Ureter (tissue), 1 donor: ENCODE measurements around the gene PMCH. TPM values are rescaled to one million over a fixed set of nuclear protein-coding genes. Genes with fewer than 3 reads are reported as not detected.
"Not testable (repeated sequence)": the region's sequence is repeated elsewhere in the genome, so short reads cannot be mapped to it uniquely, and the experiment has no call there.

Experiments
- DNase-seq: peaks from one replicate; pipeline ENCODE4 v3.0.0-alpha.2; 2020; ENCODE audit warnings: low spot score
- total RNA-seq: library from RNA; stranded (reverse); gene quantifications from one replicate; pipeline ENCODE4 v1.2.4, GENCODE V29; 2023
- donor health status: DM: yes; HTN: yes; CAD: no.

Gene PMCH
- not detected for total RNA-seq

GRCh38 chr12:102197789-102198188 is at the start of gene PMCH:
Gene PMCH (minus strand): TSS chr12:102197833. CDS start chr12:102197770, 63 bp downstream.
- DNase-seq, result no peak

GRCh38 chr12:102240859-102241258 is 43.2 kb upstream of the PMCH start:
- DNase-seq, result not testable (repeated sequence)

- no peak for DNase-seq
Observed at GRCh38 chr12:102234599-102234998, 37.0 kb upstream of the PMCH start.

GRCh38 chr12:102232446-102232845 is 34.8 kb upstream of the PMCH start:
- DNase-seq, result no peak

GRCh38 chr12:102232036-102232435 is 34.4 kb upstream of the PMCH start:
- DNase-seq, result no peak

GRCh38 chr12:102227954-102228353 is 30.3 kb upstream of the PMCH start:
- no peak for DNase-seq

GRCh38 chr12:102220736-102221135 is 23.1 kb upstream of the PMCH start:
- no peak for DNase-seq

GRCh38 chr12:102215992-102216691 is 18.5 kb upstream of the PMCH start:
- DNase-seq, result no peak

GRCh38 chr12:102204025-102204424 is 6.4 kb upstream of the PMCH start:
- no peak for DNase-seq

- DNase-seq, result no peak
Observed at GRCh38 chr12:102202556-102202955, 4.9 kb upstream of the PMCH start.

- no peak for DNase-seq
Observed at GRCh38 chr12:102201436-102202061, 3.9 kb upstream of the PMCH start.

GRCh38 chr12:102195826-102196225 is 1.8 kb downstream of the PMCH start:
- no peak for DNase-seq

- DNase-seq, result no peak
Observed at GRCh38 chr12:102182635-102183034, 15.0 kb downstream of the PMCH start.

GRCh38 chr12:102174761-102175160 is 22.9 kb downstream of the PMCH start:
- no peak for DNase-seq

- no peak for DNase-seq
Observed at GRCh38 chr12:102174117-102174516, 23.5 kb downstream of the PMCH start.

GRCh38 chr12:102172436-102172835 is 25.2 kb downstream of the PMCH start:
- no peak for DNase-seq

GRCh38 chr12:102171951-102172350 is 25.7 kb downstream of the PMCH start:
- no peak for DNase-seq

GRCh38 chr12:102169922-102170621 is 27.6 kb downstream of the PMCH start:
- DNase-seq, result no peak

- DNase-seq, result no peak
Observed at GRCh38 chr12:102167821-102168604, 29.6 kb downstream of the PMCH start.

GRCh38 chr12:102163383-102163782 is 34.2 kb downstream of the PMCH start:
- no peak for DNase-seq

- not testable (repeated sequence) for DNase-seq
Observed at GRCh38 chr12:102155206-102155605, 42.4 kb downstream of the PMCH start.

- DNase-seq, result not testable (repeated sequence)
Observed at GRCh38 chr12:102147062-102147587, 50.5 kb downstream of the PMCH start.
